Choroid plexus epithelial cell (primary cell): ENCODE data around the gene GGTA1.

Experiments used
- DNase-seq: peaks from one replicate; pipeline ENCODE4 v3.0.0-alpha.2; 2010; ENCODE audit warnings: low read depth
- H3K4me3 ChIP-seq: 2 replicates; pipeline ENCODE4 v1.5.1; 2011; ENCODE audit warnings: low read depth, mild to moderate bottlenecking, control low read depth, low read length, moderate library complexity
- CTCF ChIP-seq: conservative IDR thresholded peaks from 2 replicates; pipeline ENCODE4 v1.5.1; 2011; ENCODE audit warnings: low read depth, mild to moderate bottlenecking, control low read depth, inconsistent platforms, low read length, moderate library complexity

The GGTA1 gene

GRCh38 chr9:121500165-121500478, 478 bp upstream of the GGTA1 start:
- H3K4me3 ChIP-seq, result peak overlapping the region; percentile 42
- DNase-seq, result no peak
- no peak for TF ChIP-seq CTCF

GRCh38 chr9:121499177-121499426, 542 bp downstream of the GGTA1 start:
- TF ChIP-seq CTCF, result no peak
- no peak for DNase-seq
- H3K4me3 ChIP-seq, result no peak overlapping the region

- no peak for TF ChIP-seq CTCF
- no peak overlapping the region for H3K4me3 ChIP-seq
- DNase-seq, result peak; percentile 54
Measured at GRCh38 chr9:121498487-121499176, 1.0 kb downstream of the GGTA1 start.

- H3K4me3 ChIP-seq, result no peak overlapping the region
- TF ChIP-seq CTCF, result peak; percentile 77
- DNase-seq, result peak; percentile 87
Measured at GRCh38 chr9:121498150-121498486, 1.5 kb downstream of the GGTA1 start.

- DNase-seq, result no peak
- H3K4me3 ChIP-seq, result no peak overlapping the region
- no peak for TF ChIP-seq CTCF
Measured at GRCh38 chr9:121495976-121496375, 3.7 kb downstream of the GGTA1 start.

- no peak overlapping the region for H3K4me3 ChIP-seq
- TF ChIP-seq CTCF, result no peak
- no peak for DNase-seq
Measured at GRCh38 chr9:121494192-121494591, 5.5 kb downstream of the GGTA1 start.

- no peak overlapping the region for H3K4me3 ChIP-seq
- TF ChIP-seq CTCF, result no peak
- DNase-seq, result no peak
Measured at GRCh38 chr9:121491111-121491510, 8.5 kb downstream of the GGTA1 start.
